ENCODE results near the gene AFMID.

The AFMID gene

GRCh38 chr17:78240839-78241238 lies 53.7 kb downstream of the AFMID start:
- Histone ChIP-seq H3K4me3 (ENCODE audit: low read depth in 1 of 2, low read length in 2 of 2) (no peak overlapping the region), H3K9ac (ENCODE audit: low read depth, low read length) (no peak overlapping the region), H4K20me1 (ENCODE audit: insufficient read depth, low read length) (no peaks in the 10 kb centered on the region), H3K36me3 (ENCODE audit: insufficient read depth, low read length) (no peaks in the 10 kb centered on the region), H3K27ac (ENCODE audit: low read length) (no peak overlapping the region), H3K9me3 (ENCODE audit: insufficient read depth, low read length, severe bottlenecking) (no peaks in the 10 kb centered on the region), H3K79me2 (ENCODE audit: insufficient read depth, low read length) (no peaks in the 10 kb centered on the region), H3K4me1 (ENCODE audit: insufficient read depth, low read length) (no peaks in the 10 kb centered on the region), H3K4me2 (ENCODE audit: insufficient read depth, low read length) (no peak overlapping the region), H2AFZ (ENCODE audit: low read depth, low read length) (no peak overlapping the region), H3K27me3 (ENCODE audit: insufficient read depth, low read length, poor library complexity) (no peaks in the 10 kb centered on the region)
- no peak for ATAC-seq (ENCODE audit: insufficient read depth, low read depth)
- DNase-seq = no peak
- TF ChIP-seq CTCF (IDR thresholded peaks at IDR 0.05; ENCODE audit: borderline replicate concordance, extremely low read depth, low read length, poor library complexity, severe bottlenecking) (no peak), EZH2 (IDR thresholded peaks at IDR 0.05; ENCODE audit: borderline replicate concordance, low read depth, low read length, severe bottlenecking) (no peak)

- Histone ChIP-seq H3K4me3 (ENCODE audit: low read depth in 1 of 2, low read length in 2 of 2) (no peak overlapping the region), H2AFZ (ENCODE audit: low read depth, low read length) (no peak overlapping the region), H3K36me3 (ENCODE audit: insufficient read depth, low read length) (no peaks in the 10 kb centered on the region), H3K27me3 (ENCODE audit: insufficient read depth, low read length, poor library complexity) (no peaks in the 10 kb centered on the region), H3K9me3 (ENCODE audit: insufficient read depth, low read length, severe bottlenecking) (no peaks in the 10 kb centered on the region), H3K27ac (ENCODE audit: low read length) (no peak overlapping the region), H3K9ac (ENCODE audit: low read depth, low read length) (no peak overlapping the region), H3K79me2 (ENCODE audit: insufficient read depth, low read length) (no peaks in the 10 kb centered on the region), H3K4me1 (ENCODE audit: insufficient read depth, low read length) (no peaks in the 10 kb centered on the region), H4K20me1 (ENCODE audit: insufficient read depth, low read length) (no peaks in the 10 kb centered on the region), H3K4me2 (ENCODE audit: insufficient read depth, low read length) (no peak overlapping the region)
- DNase-seq (no peak), ATAC-seq (ENCODE audit: insufficient read depth, low read depth) (no peak)
- TF ChIP-seq CTCF (IDR thresholded peaks at IDR 0.05; ENCODE audit: borderline replicate concordance, extremely low read depth, low read length, poor library complexity, severe bottlenecking) (no peak), EZH2 (IDR thresholded peaks at IDR 0.05; ENCODE audit: borderline replicate concordance, low read depth, low read length, severe bottlenecking) (no peak)
Observed at GRCh38 chr17:78241277-78242023, 54.3 kb downstream of the AFMID start.

GRCh38 chr17:78242024-78242742 lies 55.0 kb downstream of the AFMID start:
- Histone ChIP-seq H3K4me1 (ENCODE audit: insufficient read depth, low read length) (no peaks in the 10 kb centered on the region), H3K4me3 (ENCODE audit: low read depth in 1 of 2, low read length in 2 of 2) (no peak overlapping the region), H3K9me3 (ENCODE audit: insufficient read depth, low read length, severe bottlenecking) (no peaks in the 10 kb centered on the region), H3K79me2 (ENCODE audit: insufficient read depth, low read length) (no peaks in the 10 kb centered on the region), H3K4me2 (ENCODE audit: insufficient read depth, low read length) (no peak overlapping the region), H3K36me3 (ENCODE audit: insufficient read depth, low read length) (no peaks in the 10 kb centered on the region), H3K27ac (ENCODE audit: low read length) (no peak overlapping the region), H3K9ac (ENCODE audit: low read depth, low read length) (no peak overlapping the region), H2AFZ (ENCODE audit: low read depth, low read length) (no peak overlapping the region), H4K20me1 (ENCODE audit: insufficient read depth, low read length) (no peaks in the 10 kb centered on the region), H3K27me3 (ENCODE audit: insufficient read depth, low read length, poor library complexity) (no peaks in the 10 kb centered on the region)
- TF ChIP-seq CTCF (IDR thresholded peaks at IDR 0.05; ENCODE audit: borderline replicate concordance, extremely low read depth, low read length, poor library complexity, severe bottlenecking) = no peak
- ATAC-seq (ENCODE audit: insufficient read depth, low read depth) (no peak), DNase-seq (no peak)
